Activated T-helper 1 cell treated with anti-CD3 and anti-CD28 coated beads, Interleukin-2, amount 50 U/mL, for 16 hours (primary cell): ENCODE results near the gene RBMS2.

Experiments
- DNase-seq, 2 donors: peaks; one replicate each; pipeline ENCODE4 v3.0.0-alpha.2; 2020; ENCODE audit warnings: low read depth in 1 of 2, low spot score in 1 of 2

Gene RBMS2

DNA sequence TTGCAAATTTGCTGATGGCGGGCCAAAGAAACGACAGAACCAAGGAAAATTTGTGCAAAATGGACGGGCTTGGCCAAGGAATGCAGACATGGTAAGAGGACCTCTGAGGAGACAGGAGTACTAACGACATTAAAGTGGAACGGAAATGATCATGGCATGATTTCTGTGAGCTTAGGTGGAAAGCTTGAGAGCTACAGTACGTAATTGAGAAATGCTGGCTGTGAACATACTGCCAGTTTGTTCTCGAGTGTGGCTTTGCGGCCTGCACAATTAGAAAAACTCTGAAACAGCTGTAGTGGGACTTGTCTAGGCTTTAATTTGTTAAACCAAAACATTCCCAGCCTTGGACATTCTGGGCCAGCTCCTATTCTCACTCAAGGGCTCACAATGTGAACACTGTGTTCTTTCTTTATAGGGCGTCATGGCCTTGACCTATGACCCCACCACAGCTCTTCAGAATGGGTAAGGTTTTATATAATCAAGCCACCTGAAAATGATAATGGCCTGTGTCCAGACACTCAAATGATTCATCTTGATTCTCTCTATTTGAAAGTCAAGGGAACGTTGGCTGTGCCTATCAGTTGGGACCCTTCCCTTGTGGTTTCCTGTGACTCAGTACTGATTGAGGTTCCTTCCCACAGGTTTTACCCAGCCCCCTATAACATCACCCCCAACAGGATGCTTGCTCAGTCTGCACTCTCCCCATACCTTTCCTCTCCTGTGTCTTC, 60.0 kb downstream of the RBMS2 start:
- no peak for DNase-seq

DNA sequence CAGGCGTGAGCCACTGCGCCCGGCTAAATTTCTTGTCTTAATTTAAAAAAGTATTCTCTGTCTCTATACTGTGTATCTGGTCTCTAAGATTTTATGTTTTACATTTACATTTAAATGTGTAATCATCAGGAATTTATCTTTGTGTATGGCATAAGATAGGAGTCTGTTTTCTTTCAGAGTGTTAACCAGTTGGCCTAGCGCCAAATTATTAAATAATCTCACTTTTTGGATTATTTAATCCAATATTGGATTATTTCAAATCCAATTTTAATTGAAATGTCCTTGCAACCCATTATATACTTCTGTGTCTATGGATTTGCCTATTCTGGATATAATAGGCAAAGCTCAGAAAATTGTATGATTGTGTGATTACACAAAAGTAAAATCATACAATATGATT, 63.5 kb downstream of the RBMS2 start:
- no peak for DNase-seq

DNA sequence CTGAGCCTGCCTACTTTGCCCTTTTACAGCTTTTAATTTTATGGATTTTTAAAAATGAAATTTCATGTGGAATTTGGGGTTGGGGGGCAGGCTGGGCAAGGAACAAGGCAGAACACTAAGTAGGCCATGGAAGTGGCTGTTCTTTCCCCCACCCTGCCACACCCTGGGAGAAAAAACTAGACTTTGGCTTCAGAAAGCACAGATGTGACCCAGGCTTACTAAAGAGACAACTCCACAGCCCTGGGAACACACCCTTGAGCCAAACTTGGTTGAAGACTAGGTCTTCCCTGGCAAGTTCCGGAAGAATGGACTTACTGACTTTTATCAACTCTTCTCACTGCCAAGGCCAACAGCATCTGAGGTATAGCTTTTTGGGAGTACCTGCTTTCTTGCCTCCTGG, 68.2 kb downstream of the RBMS2 start:
- DNase-seq, result no peak

DNA sequence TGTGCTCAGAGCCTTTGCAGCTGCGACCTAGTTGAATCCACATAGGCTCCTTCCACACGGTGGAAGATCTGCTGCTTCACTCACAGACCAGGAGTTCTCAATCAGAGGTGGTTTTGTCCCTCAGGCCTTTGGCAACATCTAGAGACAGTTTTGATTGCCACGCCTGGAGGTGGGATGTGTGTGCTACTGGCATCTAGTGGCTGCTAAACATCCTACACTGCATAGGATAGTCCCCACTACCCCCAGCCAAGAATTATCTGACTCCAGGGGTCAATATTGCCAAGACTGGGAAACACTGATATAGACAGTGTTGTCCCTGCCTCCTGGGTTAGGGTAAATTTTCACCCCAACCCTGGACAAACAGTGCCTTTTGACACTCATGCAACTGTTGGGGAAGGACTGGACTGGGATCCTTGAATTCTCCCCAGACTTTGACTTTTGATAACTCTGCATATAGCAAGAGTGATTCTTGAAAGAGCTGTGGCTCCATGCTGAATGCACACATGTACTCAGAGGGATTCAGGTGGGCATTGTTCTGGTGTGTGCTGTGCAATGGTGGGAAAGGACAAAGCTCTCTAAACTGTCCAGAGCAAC, 68.7 kb downstream of the RBMS2 start:
- no peak for DNase-seq

DNA sequence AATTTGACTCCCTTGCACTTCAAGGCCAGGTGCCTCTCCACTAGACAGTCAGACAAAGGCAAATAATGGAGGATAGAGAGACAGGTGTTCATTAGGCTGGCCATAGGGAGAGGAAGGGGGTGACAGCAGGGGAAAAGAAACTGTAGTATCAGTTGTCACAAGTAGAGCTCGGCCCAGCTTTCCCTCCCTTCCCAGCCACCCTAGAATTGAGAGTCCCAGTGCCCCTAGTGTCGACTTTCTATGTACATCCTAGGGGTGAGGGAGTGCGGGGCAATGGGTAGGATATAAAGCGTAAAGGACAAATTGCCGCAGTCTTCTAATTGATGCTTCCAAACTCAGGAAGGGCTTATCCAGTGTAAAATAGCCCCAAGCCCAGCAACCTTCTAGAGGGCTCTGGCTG, 69.5 kb downstream of the RBMS2 start:
- DNase-seq, result no peak

DNA sequence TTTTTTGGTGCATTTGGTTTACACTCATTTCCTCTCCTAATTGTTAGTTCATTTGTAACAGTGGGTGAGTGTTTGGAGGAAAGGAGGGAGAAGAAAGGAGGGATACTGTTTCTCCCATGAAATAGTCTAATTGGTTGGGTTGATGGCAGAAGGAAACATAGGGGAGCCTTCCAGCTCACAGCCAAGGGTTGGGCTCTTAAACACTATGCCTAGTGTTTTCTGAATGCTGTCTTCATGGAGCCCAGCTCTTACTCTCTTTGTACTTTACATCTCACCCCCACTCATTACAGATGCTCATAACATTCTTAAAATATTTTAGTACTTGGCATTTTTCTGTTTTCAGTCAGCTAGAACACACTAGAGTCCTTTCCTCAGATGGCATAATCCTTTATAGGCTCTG, 70.3 kb downstream of the RBMS2 start:
- no peak for DNase-seq

DNA sequence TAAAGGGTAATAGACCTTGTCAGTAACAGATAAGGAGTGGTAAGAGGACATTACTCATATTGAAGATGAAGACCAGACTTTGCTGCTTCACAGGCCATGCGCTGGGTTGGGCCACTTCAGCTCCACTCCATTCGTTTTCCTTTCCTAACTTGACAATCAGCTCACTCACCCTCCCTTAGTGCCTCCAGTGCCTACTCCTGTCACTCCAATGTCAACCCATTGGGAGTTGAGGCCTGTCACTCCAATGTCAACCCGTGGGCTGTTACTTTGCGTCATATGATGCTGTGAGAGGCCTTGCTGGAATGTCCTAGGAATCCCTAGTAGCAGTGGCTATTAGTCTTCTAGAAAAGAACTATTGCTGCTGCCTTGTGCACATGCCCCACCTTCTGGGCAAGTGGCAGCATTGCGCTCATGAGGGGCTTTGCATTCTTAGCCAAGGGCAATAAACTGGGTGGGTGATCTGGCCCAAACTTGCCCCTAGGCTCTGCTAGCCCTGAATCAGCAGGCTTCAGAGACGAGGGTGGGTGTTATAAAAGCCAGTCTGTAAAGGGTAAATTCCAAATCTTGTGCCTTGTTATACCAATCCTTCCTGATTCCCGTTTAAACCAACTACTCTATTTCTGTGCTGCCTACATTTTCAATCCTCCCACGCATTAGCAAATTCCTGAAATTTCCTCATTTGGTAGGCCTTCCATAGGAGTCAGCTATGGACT, 72.4 kb downstream of the RBMS2 start:
- peak; percentile 23 to 32 for DNase-seq

DNA sequence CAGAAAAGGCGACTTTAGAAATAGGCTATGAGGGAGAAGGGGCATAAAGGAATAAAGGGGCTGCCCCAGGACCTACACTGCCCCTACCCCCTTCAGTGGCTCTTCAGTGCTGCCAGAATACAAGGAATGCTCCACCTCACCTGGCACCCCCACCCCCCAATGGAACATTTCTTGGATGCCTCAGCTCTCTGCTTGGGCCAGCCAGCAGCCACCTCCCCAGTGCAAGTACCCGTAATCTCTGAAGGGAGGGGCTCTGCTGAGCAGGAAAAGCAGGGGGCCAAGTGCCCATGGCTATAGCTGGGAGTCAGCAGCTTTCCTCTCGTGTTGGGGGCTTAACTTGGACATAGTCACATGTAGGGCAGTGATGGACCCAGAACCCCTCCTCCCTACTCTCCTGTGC, 75.2 kb downstream of the RBMS2 start:
- no peak for DNase-seq

DNA sequence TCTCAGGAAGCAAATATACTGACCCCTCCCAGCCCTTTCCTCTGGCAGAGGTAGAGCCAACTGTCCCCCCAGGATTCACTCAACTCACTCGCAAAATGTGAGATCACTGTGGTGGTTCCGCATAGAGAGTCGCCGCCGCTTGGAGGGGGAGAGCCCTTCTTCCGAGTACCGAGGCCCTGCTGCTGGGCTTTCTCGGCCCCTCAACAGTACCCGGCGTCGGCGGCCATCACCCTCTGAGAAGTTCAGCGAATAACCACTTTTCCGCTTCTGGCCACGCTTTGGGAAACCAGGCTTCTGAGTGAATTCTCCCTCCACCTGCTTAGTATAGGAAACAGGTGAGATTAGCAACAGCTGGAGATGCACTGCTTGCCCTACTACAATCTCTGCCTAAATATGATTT, 77.4 kb downstream of the RBMS2 start:
- no peak for DNase-seq

DNA sequence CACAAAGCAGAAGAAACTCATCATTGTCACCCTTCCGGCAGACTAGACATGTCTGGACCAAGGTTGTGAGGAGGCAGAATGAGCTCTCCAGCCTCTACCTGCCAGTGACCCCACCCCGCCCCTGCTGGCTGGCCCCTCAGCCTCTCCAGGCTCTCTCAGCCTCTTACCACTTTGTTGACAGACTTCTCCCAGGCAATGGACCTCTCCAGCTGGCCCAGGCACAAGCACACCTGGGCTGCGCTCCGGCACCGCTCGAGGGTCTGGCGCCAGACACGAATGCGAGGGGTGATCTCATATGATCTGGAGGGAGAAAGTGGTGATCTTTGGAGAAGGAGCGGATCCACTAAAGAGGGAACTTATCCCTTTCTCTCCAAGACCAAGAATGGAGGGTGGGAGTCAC, 78.2 kb downstream of the RBMS2 start:
- no peak for DNase-seq

DNA sequence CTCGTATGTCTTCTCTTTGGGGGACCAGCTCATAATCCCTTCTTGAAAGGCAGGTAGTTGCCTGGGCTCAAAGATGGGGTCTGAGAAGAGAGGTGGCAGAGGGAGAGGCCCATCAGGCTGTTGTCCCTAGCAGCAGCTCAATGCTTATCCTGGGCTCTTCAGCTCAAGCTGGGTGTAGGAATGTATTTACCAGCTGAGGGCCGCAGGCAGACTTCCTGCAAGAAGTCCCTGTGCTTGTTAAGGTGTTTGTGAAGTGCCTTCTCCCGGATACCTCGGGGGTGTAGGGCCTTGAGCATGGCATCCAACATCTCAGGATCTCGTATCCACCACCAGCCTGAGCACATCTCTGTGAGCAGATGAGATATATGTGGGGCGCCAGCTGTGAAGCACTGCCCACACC, 79.1 kb downstream of the RBMS2 start:
- DNase-seq, result no peak

DNA sequence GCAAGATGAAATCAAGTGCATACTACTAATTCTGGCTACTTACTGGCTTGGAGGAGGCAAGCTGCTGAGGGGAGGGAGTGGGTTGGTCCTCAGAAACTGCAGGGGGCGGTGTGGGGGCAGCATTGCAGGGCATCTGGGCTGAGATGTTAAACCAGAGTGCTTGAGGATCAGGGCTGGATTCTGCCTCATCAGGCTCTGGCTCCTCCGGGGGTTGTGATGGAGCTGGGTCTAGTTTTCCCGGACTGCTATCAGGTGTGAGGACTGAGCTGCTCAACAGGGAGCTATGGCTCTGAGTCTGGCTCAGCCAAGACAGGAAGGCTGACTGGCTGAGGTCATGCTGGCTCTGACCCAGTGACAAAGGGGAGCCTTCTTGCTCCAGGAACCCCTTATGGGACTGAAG, 79.9 kb downstream of the RBMS2 start:
- DNase-seq, result no peak

DNA sequence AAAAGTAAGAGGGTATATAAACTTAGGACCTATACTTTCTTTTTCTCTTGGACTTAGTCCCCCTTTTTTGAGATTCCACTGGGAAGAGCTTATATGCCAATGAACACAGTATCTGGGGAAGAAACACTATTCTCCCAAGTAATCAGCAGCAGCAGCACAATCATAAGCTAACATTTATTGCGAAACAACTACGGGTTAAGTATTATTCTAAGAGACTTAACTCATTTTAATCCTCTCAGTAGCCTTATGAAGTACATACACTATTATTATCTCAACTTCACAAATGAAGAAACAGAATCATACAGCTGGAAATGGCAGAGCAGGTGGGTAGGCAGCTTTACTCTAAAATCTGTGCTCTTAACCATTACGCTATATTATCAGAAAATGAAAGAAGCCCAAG, 80.6 kb downstream of the RBMS2 start:
- no peak for DNase-seq

DNA sequence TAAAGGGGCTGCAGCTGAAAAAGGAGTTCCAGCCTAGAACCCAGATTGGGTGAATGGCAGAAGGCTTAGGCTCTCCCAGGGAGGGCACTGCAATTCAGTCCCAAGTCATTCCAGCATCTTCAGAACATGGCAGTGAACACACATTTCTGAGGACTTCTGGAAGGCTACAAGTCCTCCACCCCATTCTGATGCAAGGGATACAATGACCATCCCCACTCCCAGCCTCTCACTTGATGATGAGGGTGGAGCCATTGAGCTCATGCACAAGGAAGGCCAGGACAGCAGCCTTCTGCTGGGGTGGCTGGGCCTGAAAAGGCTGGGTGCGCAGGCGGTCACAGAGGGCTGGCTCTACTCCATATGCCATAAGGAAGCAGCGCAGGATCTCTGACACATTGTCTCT, 82.7 kb downstream of the RBMS2 start:
- no peak for DNase-seq

DNA sequence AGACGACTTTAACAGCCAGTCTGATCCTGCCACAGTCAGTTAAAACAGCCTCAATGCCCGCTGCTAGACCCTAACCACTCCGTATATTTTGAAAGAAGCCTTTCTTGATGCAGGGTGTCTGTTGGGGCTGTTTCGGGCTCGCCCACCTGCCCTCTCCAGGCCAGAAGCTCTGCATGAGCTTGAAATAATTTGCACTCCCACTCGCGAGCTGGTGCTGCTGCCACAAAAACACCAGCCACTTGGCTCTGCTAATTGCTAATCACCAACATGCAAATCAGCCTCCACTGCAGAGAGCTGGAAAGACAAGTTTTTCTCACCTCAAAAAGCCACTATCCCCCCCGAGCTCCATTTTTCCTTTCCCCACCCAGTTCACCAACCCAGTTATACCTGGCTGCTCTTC, 93.0 kb downstream of the RBMS2 start:
- no peak for DNase-seq

DNA sequence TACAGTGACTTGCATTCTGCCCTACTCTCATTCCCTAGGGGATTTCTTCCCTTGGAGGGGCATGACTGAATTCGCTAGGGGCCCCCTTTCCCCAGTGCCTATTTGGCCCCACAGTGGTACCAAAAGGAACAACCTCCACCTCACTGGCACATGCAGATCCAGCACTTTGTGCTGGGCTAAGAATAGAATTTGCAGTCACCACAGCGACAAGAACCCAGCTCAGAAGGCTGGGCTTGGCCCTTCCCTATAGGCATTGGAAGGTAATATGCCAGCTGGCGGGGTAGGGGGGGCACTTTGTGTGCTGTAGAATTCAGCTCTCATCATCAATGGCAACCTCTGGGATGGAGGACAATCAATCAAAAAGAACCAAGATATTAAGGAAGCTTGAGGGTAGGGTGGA, 94.6 kb downstream of the RBMS2 start:
- DNase-seq, result no peak

DNA sequence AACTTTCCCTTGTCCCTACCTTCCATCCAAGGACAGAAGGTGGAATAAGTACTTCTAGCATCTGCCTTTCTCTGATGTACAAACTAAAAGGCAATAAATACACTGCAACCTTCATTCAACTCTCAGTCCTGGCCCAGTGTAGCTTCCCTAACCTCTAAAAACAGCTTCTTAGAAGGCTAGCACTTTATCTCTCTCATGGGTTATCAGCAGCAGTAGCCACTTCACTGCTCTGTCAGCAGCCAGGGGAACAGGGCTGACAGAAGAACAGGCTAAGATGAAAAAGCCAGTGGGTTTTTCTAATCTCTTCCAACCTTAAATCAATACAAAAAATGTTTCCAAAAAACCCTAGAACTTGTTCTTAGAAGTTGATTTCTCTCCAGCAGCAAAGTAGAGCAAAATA, 95.3 kb downstream of the RBMS2 start:
- DNase-seq, result no peak

DNA sequence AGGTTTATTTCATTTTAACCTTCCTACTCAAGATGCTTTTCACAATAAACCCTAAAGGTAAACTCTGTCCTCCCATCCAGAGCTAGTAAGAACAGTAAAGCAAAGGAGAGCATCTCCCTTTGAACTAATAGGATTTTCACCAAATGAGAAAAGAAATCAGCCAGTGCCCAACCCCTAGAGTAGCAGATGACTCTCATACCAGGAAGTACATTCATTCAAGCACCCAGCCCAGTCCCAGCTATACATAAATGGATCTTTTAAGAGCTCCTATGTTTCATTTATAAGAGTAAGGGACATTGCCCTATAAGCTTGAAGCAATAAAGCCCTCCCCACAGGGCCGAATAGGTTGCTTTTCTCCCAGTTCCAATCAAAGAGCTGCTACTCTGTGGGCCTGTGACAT, 100.9 kb downstream of the RBMS2 start:
- no peak for DNase-seq

DNA sequence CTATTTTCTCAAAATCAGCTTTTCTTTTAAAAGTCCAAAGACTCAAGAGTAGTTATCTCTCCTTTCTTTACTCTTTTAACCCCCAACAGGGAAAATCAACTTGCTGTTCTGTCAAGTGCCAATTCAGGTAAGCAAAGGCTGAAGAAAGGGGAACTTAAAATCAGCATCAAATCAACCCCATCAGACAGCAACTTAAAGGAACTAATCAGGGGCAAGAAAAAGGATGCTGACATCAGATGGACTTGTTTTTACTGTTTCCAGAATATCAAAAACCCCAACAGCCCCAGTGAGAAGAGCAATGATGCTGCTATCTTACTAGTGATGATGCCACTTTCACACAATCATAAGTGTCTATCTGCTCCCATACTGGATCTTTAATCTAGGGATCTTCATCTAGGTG, 105.1 kb downstream of the RBMS2 start:
- DNase-seq, result no peak

DNA sequence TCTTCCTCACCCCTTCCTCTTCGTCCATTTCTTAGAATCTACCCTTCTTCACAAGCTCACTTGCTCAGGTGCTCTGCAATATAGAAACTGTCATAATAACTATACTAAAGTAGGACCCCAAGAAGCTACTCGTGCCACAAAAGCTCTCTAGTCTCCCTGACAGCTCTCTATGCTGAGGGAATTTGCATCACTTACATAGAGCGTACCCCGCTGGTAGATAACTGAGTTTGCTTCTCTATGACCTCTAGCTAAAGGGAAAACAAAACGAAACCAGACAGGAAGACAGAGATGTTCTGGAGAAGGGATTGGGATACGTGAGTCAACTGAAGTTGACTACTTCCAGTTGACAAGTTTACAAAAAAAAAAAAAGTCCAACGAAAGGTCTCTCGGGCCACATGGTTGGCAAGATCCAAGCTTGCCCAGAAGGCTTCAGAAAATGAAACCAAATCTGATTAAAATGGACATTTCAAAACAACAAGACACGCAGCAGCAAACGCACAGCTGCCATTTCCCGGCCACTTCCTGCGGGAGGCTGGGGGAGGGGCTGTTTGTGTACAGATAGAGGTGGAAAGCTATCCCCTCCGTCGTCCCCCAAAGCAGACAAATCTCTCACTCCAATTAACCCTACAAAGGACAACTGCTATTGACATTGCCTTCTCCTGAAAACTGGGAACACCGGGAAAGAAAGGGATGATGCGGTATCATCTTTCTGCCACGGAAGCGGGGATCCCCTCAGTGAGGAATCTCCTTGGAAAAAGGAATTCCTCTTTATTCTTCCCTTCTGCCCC, 107.2 kb downstream of the RBMS2 start:
- peak in 1 of 2 donors; percentile 49 for DNase-seq

DNA sequence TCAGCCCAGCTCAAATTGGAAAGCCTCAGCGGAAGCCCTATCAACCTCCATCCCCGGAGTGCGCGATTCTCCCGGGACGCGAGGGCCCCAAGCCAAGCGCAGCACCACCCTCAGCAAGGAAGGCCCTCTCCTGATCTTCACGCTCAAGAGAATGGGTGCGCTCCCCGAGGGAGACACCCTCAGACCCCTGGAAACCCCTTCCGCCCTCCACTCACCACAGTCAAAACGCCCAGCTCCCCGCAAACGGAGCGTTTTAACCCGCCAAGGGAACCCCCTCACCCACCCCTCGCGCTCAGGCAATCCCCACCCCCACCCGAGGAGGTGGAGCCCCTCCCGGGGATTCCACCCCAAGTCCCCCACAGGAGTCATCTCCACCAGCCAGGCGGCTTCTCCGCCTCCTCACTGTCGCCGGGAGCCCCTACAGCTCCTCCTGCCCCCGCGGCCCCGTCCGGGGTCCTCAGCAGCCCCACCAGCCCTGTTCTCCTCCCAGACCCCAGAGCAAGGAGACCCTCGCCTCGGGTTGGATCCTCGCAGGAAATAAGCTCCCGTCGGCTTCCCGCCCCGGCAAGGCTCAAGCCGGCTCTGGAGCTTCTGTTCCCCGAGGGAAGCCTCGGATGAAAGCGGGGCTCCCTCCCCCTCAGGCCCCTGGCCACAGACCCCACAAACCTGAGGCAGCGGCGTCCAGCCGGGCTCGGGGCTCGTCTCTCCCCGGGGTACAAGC, 108.0 kb downstream of the RBMS2 start:
- DNase-seq, result peak in 1 of 2 donors; percentile 16
